Endothelial cell of umbilical vein (primary cell): Measurements from ENCODE around the gene RDM1. TPM values are rescaled to one million over a fixed set of nuclear protein-coding genes. Genes with fewer than 3 reads are reported as not detected.

ENCODE experiments used
- BruUV-seq: library from RNA; stranded (reverse); fragments of 400-500 nt; replicated peaks from 2 replicates; lab custom pipeline; 2021; lab: Mats Ljungman, UMichigan
- CTCF ChIA-PET: fragments of 300-600, 350-600 bp; sonication (Branson Sonifier 250); formaldehyde crosslinking; loops from one replicate; lab custom pipeline; 2021; ENCODE audit warnings: antibody characterized with exemption, inconsistent platforms; lab: Charles Lee
- POLR2A ChIA-PET: fragments of 300-600, 350-600 bp; sonication (Branson Sonifier 250); formaldehyde crosslinking; loops from one replicate; lab custom pipeline; 2021; ENCODE audit warnings: antibody characterized with exemption, inconsistent platforms; lab: Charles Lee
- DNase-seq: peaks from one replicate; pipeline ENCODE4 v3.0.0-alpha.2; 2011; ENCODE audit warnings: low read depth, low spot score
- FAIRE-seq: peaks from 2 replicates; lab custom pipeline; 2011; peaks lifted over from hg19 to GRCh38; lab: Jason Lieb, UNC
- H2AFZ ChIP-seq: 2 replicates; pipeline ENCODE4 v1.6.0; 2012; ENCODE audit warnings: low read depth, low read length, control low read depth, inconsistent platforms
- H3K27ac ChIP-seq: 2 replicates; pipeline ENCODE4 v1.5.1; 2011; ENCODE audit warnings: low read depth, mild to moderate bottlenecking, control low read depth, low read length, moderate library complexity; ENCODE audit not compliant: insufficient read depth
- H3K27me3 ChIP-seq, 2 experiments: 2 replicates each; pipeline versions ENCODE4 v1.6.0 to v1.6.1; 2011; ENCODE audit warnings: low read length in 2 of 2, mixed read lengths in 1 of 2; ENCODE audit not compliant: control insufficient read depth in 2 of 2, insufficient read depth in 2 of 2
- H3K36me3 ChIP-seq, 2 experiments: 2 replicates in 1 of 2; 3 replicates in 1 of 2; pipeline ENCODE4 v1.5.1; 2011; ENCODE audit warnings: low read length in 2 of 2, mild to moderate bottlenecking in 1 of 2, moderate library complexity in 1 of 2; ENCODE audit not compliant: control insufficient read depth in 2 of 2, insufficient read depth in 2 of 2; ENCODE audit errors: extremely low read depth in 1 of 2
- H3K4me1 ChIP-seq: 3 replicates; pipeline ENCODE4 v1.5.1; 2011; ENCODE audit warnings: mild to moderate bottlenecking, low read length; ENCODE audit not compliant: control insufficient read depth, insufficient read depth; ENCODE audit errors: extremely low read depth
- H3K4me2 ChIP-seq: 2 replicates; pipeline ENCODE4 v1.6.1; 2011; ENCODE audit warnings: low read length, control low read depth, mixed read lengths; ENCODE audit not compliant: insufficient read depth
- H3K4me3 ChIP-seq, 3 experiments: fragments of 200-600 bp in 1 of 3; sonication (generic), shearing (Covaris generic) in 1 of 3; replicated peaks in 1 of 3; 2 replicates each; pipeline ENCODE4 v1.5.1; 2011 to 2016; ENCODE audit warnings: control low read depth in 3 of 3, low read length in 3 of 3, mild to moderate bottlenecking in 2 of 3, inconsistent platforms in 1 of 3, low read depth in 1 of 3, moderate library complexity in 1 of 3; ENCODE audit not compliant: insufficient read depth in 1 of 3
- H3K79me2 ChIP-seq: 2 replicates; pipeline ENCODE4 v1.6.0; 2012; ENCODE audit warnings: low read length, inconsistent platforms; ENCODE audit not compliant: control insufficient read depth, insufficient read depth
- H3K9ac ChIP-seq: replicated peaks from 2 replicates; pipeline ENCODE3; 2011; ENCODE audit warnings: low read length, control low read depth; ENCODE audit not compliant: insufficient read depth; ENCODE audit errors: extremely low read depth
- H3K9me1 ChIP-seq: replicated peaks from 3 replicates; pipeline ENCODE4 v1.6.0; 2011; ENCODE audit warnings: mild to moderate bottlenecking, low read length; ENCODE audit not compliant: control insufficient read depth, insufficient read depth; ENCODE audit errors: extremely low read depth
- H3K9me3 ChIP-seq: replicated peaks from 2 replicates; pipeline ENCODE4 v1.5.1; 2012; ENCODE audit warnings: low read length, inconsistent platforms; ENCODE audit not compliant: control insufficient read depth, insufficient read depth
- H4K20me1 ChIP-seq: replicated peaks from 2 replicates; pipeline ENCODE3; 2011; ENCODE audit warnings: mild to moderate bottlenecking, low read length; ENCODE audit not compliant: control insufficient read depth, insufficient read depth; ENCODE audit errors: extremely low read depth
- FOS ChIP-seq: IDR thresholded peaks from 2 replicates; pipeline ENCODE4 v1.6.1; 2011; ENCODE audit warnings: mild to moderate bottlenecking, low read length, moderate library complexity, borderline replicate concordance; ENCODE audit not compliant: insufficient read depth
- GATA2 ChIP-seq: IDR thresholded peaks from 2 replicates; pipeline ENCODE4 v1.7.0; 2011; ENCODE audit warnings: low read depth, mild to moderate bottlenecking, moderate library complexity, mixed read lengths, low read length; ENCODE audit not compliant: insufficient read length, insufficient read depth
- MYC ChIP-seq: IDR thresholded peaks from one replicate; pipeline ENCODE4 v1.6.1; 2011; ENCODE audit warnings: mild to moderate bottlenecking, low read depth, low read length
- POLR2A ChIP-seq: IDR thresholded peaks from 2 replicates; pipeline ENCODE4 v1.6.1; 2012; ENCODE audit warnings: low read depth, mild to moderate bottlenecking, control low read depth, low read length
- POLR2AphosphoS5 ChIP-seq: IDR thresholded peaks from 2 replicates; pipeline ENCODE4 v1.6.1; 2012; ENCODE audit warnings: low read depth, mild to moderate bottlenecking, control low read depth, low read length, moderate library complexity; ENCODE audit not compliant: insufficient read depth
- dilution Hi-C: fragments of 300-500 bp; cut with MboI; formaldehyde crosslinking; loops from one replicate; pipeline ENCODE4 v1.15.0; 2019; ENCODE audit warnings: low sequenced_read_pairs; ENCODE audit not compliant: extremely low pct_ligation_motif_present
- intact Hi-C: fragments of 100-400 bp; cut with micrococcal nuclease; formaldehyde crosslinking; loops from one replicate; pipeline ENCODE4 v1.10.0; 2022
- polyA plus RNA-seq, 4 experiments: library from polyadenylated mRNA; depleted of rRNA in 3 of 4; stranded (reverse) in 3 of 4; unstranded in 1 of 4; fragments of >200 nt; gene quantifications; 2 replicates each; pipeline versions ENCODE4 v1.2.1 to v1.2.3, GENCODE V29; 2011 to 2012; ENCODE audit warnings: missing spikeins in 1 of 4
- total RNA-seq: library from RNA; stranded (reverse); gene quantifications from 2 replicates; pipeline ENCODE4 v1.2.3, GENCODE V29; 2021
- TF ChIP-seq, protein P1 (sequence below): IDR thresholded peaks from 2 replicates; pipeline ENCODE4 v1.6.1; 2011; ENCODE audit not compliant: insufficient read depth, insufficient read length

RDM1 gene
- total and polyA plus RNA-seq, 2 donors (not counting 3 experiments of a cell fraction or from before 2014, with no cell fraction given), result 0.12 to 0.46 TPM

DNA sequence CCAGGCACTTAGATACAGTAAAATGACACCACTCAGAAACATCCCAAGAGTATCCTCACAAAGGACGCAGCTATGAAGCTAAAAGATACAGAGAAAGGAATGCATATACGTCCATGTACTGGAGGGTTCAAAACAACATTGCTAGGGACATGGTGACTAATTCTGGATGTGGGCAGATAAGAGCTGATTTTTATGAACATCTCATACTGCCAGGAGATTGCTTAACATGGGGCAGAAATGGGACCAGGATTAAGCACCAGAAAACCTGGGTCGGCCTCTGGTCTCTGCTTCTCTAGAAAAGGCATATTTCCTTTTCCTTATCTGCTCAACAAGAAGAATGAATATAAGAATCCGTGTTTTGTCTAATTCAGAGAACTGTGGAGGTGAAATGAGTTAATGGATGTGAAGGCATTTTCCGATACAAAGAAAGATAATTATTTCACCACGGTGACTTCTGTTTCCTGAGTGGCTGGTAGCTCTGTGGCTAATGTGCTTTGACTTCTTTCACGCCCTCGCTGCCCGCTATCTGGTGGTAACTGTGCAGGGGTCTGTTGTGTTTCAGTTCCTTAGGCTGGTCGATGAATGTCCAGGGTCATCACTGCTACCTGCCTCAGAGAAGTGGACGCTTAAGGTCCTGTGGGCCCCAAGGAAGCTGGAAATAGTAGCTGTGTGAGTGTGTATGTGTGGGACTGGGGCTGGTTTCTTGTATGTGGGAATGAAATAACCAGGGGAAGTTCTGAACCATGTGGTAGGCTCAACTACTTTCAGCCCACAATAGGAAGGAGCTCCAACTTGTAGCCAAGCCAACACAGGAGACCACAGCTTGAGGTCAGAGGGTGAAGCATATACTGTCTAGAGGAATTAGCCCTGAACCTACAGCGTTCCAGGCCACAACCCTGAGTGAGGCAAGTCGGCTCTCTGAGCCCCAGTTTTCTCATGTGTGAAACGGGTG lies 34.7 kb downstream of the RDM1 start:
- Histone ChIP-seq H4K20me1 (no peaks in the 10 kb centered on the region), H3K4me1 (no peaks in the 10 kb centered on the region), H3K79me2 (no peaks in the 10 kb centered on the region), H3K4me3 (no peak overlapping the region), H3K27ac (no peak overlapping the region), H3K9me1 (no peaks in the 10 kb centered on the region), H3K4me2 (no peak overlapping the region), H3K9me3 (no peaks in the 10 kb centered on the region), H3K36me3 (no peaks in the 10 kb centered on the region), H3K27me3 (peaks cover 0 to 4% of the 10 kb centered on the region in 2 experiments), H2AFZ (no peak overlapping the region), H3K9ac (no peak overlapping the region)
- BruUV-seq, result no TSS peak
- no peak for TF ChIP-seq GATA2
- TF ChIP-seq POLR2A, result no peak
- TF ChIP-seq, protein P1, sequence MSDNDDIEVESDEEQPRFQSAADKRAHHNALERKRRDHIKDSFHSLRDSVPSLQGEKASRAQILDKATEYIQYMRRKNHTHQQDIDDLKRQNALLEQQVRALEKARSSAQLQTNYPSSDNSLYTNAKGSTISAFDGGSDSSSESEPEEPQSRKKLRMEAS, result no peak
- ChIA-PET POLR2A (no interaction called here), CTCF (no interaction called here)
- FAIRE-seq (no peak), DNase-seq (no peak)
- intact Hi-C loops (no loop called here), dilution Hi-C loops (no loop called here)

DNA sequence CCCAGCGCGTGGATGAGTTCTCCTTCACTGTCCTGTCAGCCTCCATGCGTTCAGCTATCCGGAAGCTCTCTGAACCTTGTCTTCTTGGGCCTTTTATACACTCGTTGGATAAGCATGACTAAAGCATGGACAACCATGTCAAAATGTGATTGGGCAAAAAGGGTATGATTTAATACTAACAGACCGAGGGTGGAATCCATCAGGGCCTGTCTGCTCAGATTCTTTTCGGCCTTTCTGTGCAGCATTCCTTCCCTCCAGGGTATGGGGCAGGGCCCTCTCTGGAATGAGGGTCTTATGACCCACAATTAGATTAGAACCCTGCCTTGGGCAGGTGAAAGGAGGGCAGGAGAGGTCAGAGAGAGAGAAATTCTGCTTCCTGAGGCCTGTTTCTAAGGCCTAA lies 36.4 kb downstream of the RDM1 start:
- no peak for FAIRE-seq
- no TSS peak for BruUV-seq
- Histone ChIP-seq H3K9ac (no peak overlapping the region), H3K79me2 (no peaks in the 10 kb centered on the region), H4K20me1 (no peaks in the 10 kb centered on the region), H2AFZ (no peak overlapping the region), H3K9me1 (no peaks in the 10 kb centered on the region), H3K27ac (no peak overlapping the region), H3K4me1 (no peaks in the 10 kb centered on the region), H3K4me2 (no peak overlapping the region), H3K27me3 (peaks cover 0 to 2% of the 10 kb centered on the region in 2 experiments), H3K4me3 (no peak overlapping the region), H3K9me3 (no peaks in the 10 kb centered on the region), H3K36me3 (no peaks in the 10 kb centered on the region)
- ChIA-PET CTCF (no interaction called here), POLR2A (no interaction called here)
- no peak for DNase-seq
- dilution Hi-C loops (no loop called here), intact Hi-C loops (no loop called here)
- TF ChIP-seq, protein P1, result no peak
- TF ChIP-seq MYC (no peak), POLR2AphosphoS5 (no peak), FOS (no peak), POLR2A (no peak)
